ENCODE data around the gene CTCFL. TPM values are rescaled to one million over a fixed set of nuclear protein-coding genes. Genes with fewer than 3 reads are reported as not detected.

CTCFL gene
- total RNA-seq, 1 experiment from 2014 or later: not detected

- BruUV-seq (replicated peaks): no TSS peak
Observed at GRCh38 chr20:57571782-57572416, 47.0 kb upstream of the CTCFL start.

GRCh38 chr20:57570920-57571319 lies 46.0 kb upstream of the CTCFL start:
- no peaks in the 10 kb centered on the region for H3F3A ChIP-seq (ENCODE audit: insufficient read depth, low read depth)
- intact Hi-C loops (cut with micrococcal nuclease; ENCODE audit: unreplicated experiment): no loop called here
- H3K9me3 ChIP-seq (ENCODE audit: insufficient read depth, low read depth): no peaks in the 10 kb centered on the region
- no peaks in the 10 kb centered on the region for H3K4me1 ChIP-seq (replicated peaks; ENCODE audit: insufficient read depth)
- TF ChIP-seq EZH2 (IDR thresholded peaks at IDR 0.05; ENCODE audit: low read depth) (no peak), CTCF (conservative IDR thresholded peaks at IDR 0.05) (no peak)
- H3K36me3 ChIP-seq (ENCODE audit: low read depth): no peaks in the 10 kb centered on the region
- no peak overlapping the region for H3K27ac ChIP-seq
- CTCF ChIA-PET: no interaction called here
- no TSS peak for BruUV-seq (replicated peaks)
- peaks cover 98% of the 10 kb centered on the region for H3K27me3 ChIP-seq (ENCODE audit: insufficient read depth, low read depth)
- DNase-seq: no peak
- no peaks in the 10 kb centered on the region; the same call in 1 of the 2 replicates for H4K20me1 ChIP-seq (ENCODE audit: insufficient read depth)
- H3K4me2 ChIP-seq: no peak overlapping the region
- POLR2A ChIA-PET (ENCODE audit: unreplicated experiment): no interaction called here
- no peaks in the 10 kb centered on the region for H3K9me2 ChIP-seq (ENCODE audit: insufficient read depth)
- no peaks in the 10 kb centered on the region for H3K79me2 ChIP-seq (ENCODE audit: low read depth)
- no peak overlapping the region for H2AFZ ChIP-seq
- no peak overlapping the region for H3K4me3 ChIP-seq

More at GRCh38 chr20:57571782-57572416, 47.0 kb upstream of the CTCFL start:
- H3K27me3 ChIP-seq (ENCODE audit: insufficient read depth, low read depth): peaks cover 98% of the 10 kb centered on the region
- no peaks in the 10 kb centered on the region for H3K4me1 ChIP-seq (replicated peaks; ENCODE audit: insufficient read depth)
- H3K36me3 ChIP-seq (ENCODE audit: low read depth): no peaks in the 10 kb centered on the region
- intact Hi-C loops (cut with micrococcal nuclease; ENCODE audit: unreplicated experiment): no loop called here
- H3K79me2 ChIP-seq (ENCODE audit: low read depth): no peaks in the 10 kb centered on the region
- ChIA-PET POLR2A (ENCODE audit: unreplicated experiment) (no interaction called here), CTCF (no interaction called here)
- no peaks in the 10 kb centered on the region for H3K9me3 ChIP-seq (ENCODE audit: insufficient read depth, low read depth)
- DNase-seq: no peak
- H3K9me2 ChIP-seq (ENCODE audit: insufficient read depth): no peaks in the 10 kb centered on the region
- H3K27ac ChIP-seq: no peak overlapping the region
- H2AFZ ChIP-seq: no peak overlapping the region
- no peak overlapping the region for H3K4me3 ChIP-seq
- H4K20me1 ChIP-seq (ENCODE audit: insufficient read depth): no peaks in the 10 kb centered on the region; the same call in 1 of the 2 replicates
- H3F3A ChIP-seq (ENCODE audit: insufficient read depth, low read depth): no peaks in the 10 kb centered on the region
- no peak overlapping the region for H3K4me2 ChIP-seq
- TF ChIP-seq EZH2 (IDR thresholded peaks at IDR 0.05; ENCODE audit: low read depth) (no peak), CTCF (conservative IDR thresholded peaks at IDR 0.05) (no peak)

GRCh38 chr20:57570145-57570850 lies 45.4 kb upstream of the CTCFL start:
- no peaks in the 10 kb centered on the region for H3K4me1 ChIP-seq (replicated peaks; ENCODE audit: insufficient read depth)
- H4K20me1 ChIP-seq (ENCODE audit: insufficient read depth): no peaks in the 10 kb centered on the region; the same call in 1 of the 2 replicates
- H3K27me3 ChIP-seq (ENCODE audit: insufficient read depth, low read depth): peaks cover 98% of the 10 kb centered on the region
- intact Hi-C loops (cut with micrococcal nuclease; ENCODE audit: unreplicated experiment): no loop called here
- ChIA-PET CTCF (no interaction called here), POLR2A (ENCODE audit: unreplicated experiment) (no interaction called here)
- H3K36me3 ChIP-seq (ENCODE audit: low read depth): no peaks in the 10 kb centered on the region
- no peak overlapping the region for H3K4me2 ChIP-seq
- DNase-seq: no peak
- H3K27ac ChIP-seq: no peak overlapping the region
- no peaks in the 10 kb centered on the region for H3K9me3 ChIP-seq (ENCODE audit: insufficient read depth, low read depth)
- no TSS peak for BruUV-seq (replicated peaks)
- H3K9me2 ChIP-seq (ENCODE audit: insufficient read depth): no peaks in the 10 kb centered on the region
- H3F3A ChIP-seq (ENCODE audit: insufficient read depth, low read depth): no peaks in the 10 kb centered on the region
- H3K79me2 ChIP-seq (ENCODE audit: low read depth): no peaks in the 10 kb centered on the region
- TF ChIP-seq CTCF (conservative IDR thresholded peaks at IDR 0.05) (no peak), EZH2 (IDR thresholded peaks at IDR 0.05; ENCODE audit: low read depth) (no peak)
- H2AFZ ChIP-seq: no peak overlapping the region
- no peak overlapping the region for H3K4me3 ChIP-seq
